Lung (tissue), 12 donors: ENCODE data around the gene SLC32A1. TPM values are rescaled to one million over a fixed set of nuclear protein-coding genes. Genes with fewer than 3 reads are reported as not detected.
A peak's percentile ranks its signal among the peaks of the same experiment; 100 is the strongest.

Experiments
- ATAC-seq: fragments of 200-7000 bp; cut with Tn5 transposase; one replicate; pipeline ENCODE4 v1.9.1; 2020; ENCODE audit warnings: moderate number of reproducible peaks; ENCODE audit not compliant: insufficient read depth, low FRiP score
- DNase-seq, 3 donors: peaks; one replicate each; pipeline ENCODE4 v3.0.0-alpha.2; 2013 to 2017
- H3K27ac ChIP-seq, 2 donors: one replicate each; pipeline ENCODE4 v1.5.1; 2013; ENCODE audit warnings: mild to moderate bottlenecking in 2 of 2, moderate library complexity in 2 of 2, control low read depth in 1 of 2, inconsistent platforms in 1 of 2, low read depth in 1 of 2, low read length in 1 of 2
- H3K27me3 ChIP-seq, 3 donors: one replicate each; pipeline ENCODE4 v1.5.1; 2013; ENCODE audit warnings: low read length in 2 of 3; ENCODE audit not compliant: control insufficient read depth in 3 of 3, insufficient read depth in 3 of 3
- H3K36me3 ChIP-seq, 4 donors: one replicate each; pipeline ENCODE4 v1.5.1; 2013; ENCODE audit warnings: low read length in 4 of 4, mild to moderate bottlenecking in 1 of 4, moderate library complexity in 1 of 4; ENCODE audit not compliant: control insufficient read depth in 4 of 4, insufficient read depth in 4 of 4
- H3K4me1 ChIP-seq, 5 donors: one replicate each; pipeline ENCODE4 v1.5.1; 2013; ENCODE audit warnings: low read length in 5 of 5, mild to moderate bottlenecking in 2 of 5, moderate library complexity in 1 of 5; ENCODE audit not compliant: control insufficient read depth in 5 of 5, insufficient read depth in 5 of 5
- H3K4me3 ChIP-seq: one replicate; pipeline ENCODE4 v1.5.1; 2013; ENCODE audit warnings: mild to moderate bottlenecking, control low read depth, moderate library complexity
- H3K9ac ChIP-seq, 2 donors: one replicate each; pipeline ENCODE4 v1.5.1; 2013; ENCODE audit warnings: low read length in 2 of 2, control low read depth in 1 of 2; ENCODE audit not compliant: insufficient read depth in 1 of 2
- H3K9me3 ChIP-seq, 4 donors: one replicate each; pipeline ENCODE4 v1.5.1; 2013; ENCODE audit warnings: low read length in 3 of 4, mild to moderate bottlenecking in 1 of 4, moderate library complexity in 1 of 4; ENCODE audit not compliant: control insufficient read depth in 4 of 4, insufficient read depth in 3 of 4
- CTCF ChIP-seq: IDR thresholded peaks from 2 replicates; pipeline ENCODE4 v1.5.1; 2012; ENCODE audit warnings: mild to moderate bottlenecking; ENCODE audit errors: control extremely low read depth, extremely low read depth
- WGBS, 2 donors: extraction: QIAGEN DNeasy Blood & Tissue Kit; methylation state at CpG; one replicate each; pipeline ENCODE4 v1.1.7; 2013; 5-methylcytosine and 5-hydroxymethylcytosine counted together
- polyA plus RNA-seq, 2 donors: library from polyadenylated mRNA; stranded (reverse); fragments of 200-250 nt; gene quantifications; one replicate each; pipeline ENCODE4 v1.2.1, GENCODE V29; 2013
- total RNA-seq, 2 donors: library from RNA; depleted of rRNA in 1 of 2; stranded (reverse); fragments of >200 nt in 1 of 2; gene quantifications; one replicate each; pipeline ENCODE4 v1.2.1, GENCODE V29; 2014 to 2021
- donor health status: control.
- donor health status: control.
- donor health status: Bipolar disorder and iron deficiency.
- donor health status: healthy.
- donor health status: DM: yes; HTN: yes; CAD: no.

The SLC32A1 gene
- total and polyA plus RNA-seq, 4 donors: not detected

GRCh38 chr20:38748861-38749149 is 24.5 kb downstream of the SLC32A1 start:
- Histone ChIP-seq H3K9ac (peak overlapping the region; percentile 43 to 52), H3K27ac (peak overlapping the region; percentile 58 to 97), H3K36me3 (peaks cover 0 to 10% (median 5%) of the 10 kb centered on the region in 4 donors), H3K4me3 (peak overlapping the region; percentile 99), H3K9me3 (no peaks in the 10 kb centered on the region), H3K27me3 (peaks cover 0 to 3% (median 0%) of the 10 kb centered on the region in 3 donors), H3K4me1 (peaks cover 0 to 15% (median 4%) of the 10 kb centered on the region in 5 donors)
- TF ChIP-seq CTCF: no peak
- peak; percentile 32 for ATAC-seq
- DNase-seq: peak in 1 of 3 donors; percentile 15
- 2% methylated on average over 10 of the region's 10 CpGs for WGBS, 2 donors

DNA sequence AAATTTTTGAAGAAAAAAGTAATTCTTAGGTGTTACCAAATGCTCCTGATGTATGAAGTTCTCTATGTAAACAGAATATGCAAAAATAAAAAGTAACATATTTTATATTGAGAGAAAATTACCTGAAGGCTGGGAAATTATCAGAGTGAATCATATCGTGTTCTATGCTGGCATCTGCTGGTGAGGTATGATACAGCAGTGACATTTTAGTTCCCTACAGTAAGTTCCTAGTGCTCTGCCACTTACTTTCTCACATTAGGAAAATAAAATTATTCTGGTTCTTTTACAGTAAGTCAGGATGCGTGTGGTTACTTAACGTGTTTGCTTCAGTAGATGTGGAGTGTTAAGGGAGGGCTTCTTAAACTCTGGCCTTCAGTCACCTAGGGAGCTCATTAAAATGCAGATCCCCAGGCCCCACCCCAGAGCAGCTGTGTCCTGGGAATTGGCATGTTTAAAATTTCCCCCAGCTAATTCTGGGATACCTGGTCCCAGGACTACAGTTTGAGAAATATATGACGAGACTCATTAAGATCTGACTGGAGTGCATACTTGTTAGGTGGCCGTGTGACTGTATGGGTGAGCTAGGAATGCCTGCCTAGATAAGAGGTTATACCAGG is 27.2 kb downstream of the SLC32A1 start:
- H3K27ac ChIP-seq: no peak overlapping the region
- peaks cover 0 to 15% (median 4%) of the 10 kb centered on the region in 5 donors for H3K4me1 ChIP-seq
- 57 to 61% methylated on average over 5 of the region's 5 CpGs for WGBS, 2 donors
- DNase-seq: peak in 2 of 3 donors; percentile 44 to 57
- no peak overlapping the region for H3K4me3 ChIP-seq
- peak; percentile 53 for TF ChIP-seq CTCF
- H3K36me3 ChIP-seq: peaks cover 14 to 21% (median 16%) of the 10 kb centered on the region in 4 donors
- H3K9ac ChIP-seq: peak overlapping the region in 1 of 2 donors; percentile 38
- H3K27me3 ChIP-seq: no peaks in the 10 kb centered on the region
- H3K9me3 ChIP-seq: no peaks in the 10 kb centered on the region
- ATAC-seq: no peak

DNA sequence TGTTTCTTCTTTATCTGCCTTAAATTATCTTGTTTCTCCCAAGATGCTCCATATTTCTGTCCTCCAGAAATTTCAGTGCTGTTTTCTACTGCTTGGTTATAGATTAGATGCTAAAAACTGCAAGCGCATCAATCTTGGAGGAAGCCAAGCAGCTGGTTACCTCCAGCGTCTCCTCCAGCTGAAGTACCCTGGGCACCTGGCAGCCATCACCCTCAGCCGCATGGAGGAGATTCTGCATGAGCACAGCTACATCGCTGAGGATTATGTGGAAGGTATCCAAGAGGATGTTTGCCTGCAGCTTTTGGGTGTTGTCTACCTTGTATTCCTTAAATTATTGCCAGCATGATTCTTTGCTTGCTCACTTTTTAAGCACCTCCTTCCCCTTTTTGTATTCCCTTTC is 27.7 kb downstream of the SLC32A1 start:
- no peak overlapping the region for H3K4me3 ChIP-seq
- H3K9me3 ChIP-seq: no peaks in the 10 kb centered on the region
- 88 to 94% methylated on average over 4 of the region's 4 CpGs for WGBS, 2 donors
- no peaks in the 10 kb centered on the region for H3K27me3 ChIP-seq
- H3K27ac ChIP-seq: no peak overlapping the region
- peaks cover 0 to 15% (median 4%) of the 10 kb centered on the region in 5 donors for H3K4me1 ChIP-seq
- peaks cover 14 to 21% (median 16%) of the 10 kb centered on the region in 4 donors for H3K36me3 ChIP-seq
- ATAC-seq: no peak
- H3K9ac ChIP-seq: no peak overlapping the region
- no peak for DNase-seq
- no peak for TF ChIP-seq CTCF

DNA sequence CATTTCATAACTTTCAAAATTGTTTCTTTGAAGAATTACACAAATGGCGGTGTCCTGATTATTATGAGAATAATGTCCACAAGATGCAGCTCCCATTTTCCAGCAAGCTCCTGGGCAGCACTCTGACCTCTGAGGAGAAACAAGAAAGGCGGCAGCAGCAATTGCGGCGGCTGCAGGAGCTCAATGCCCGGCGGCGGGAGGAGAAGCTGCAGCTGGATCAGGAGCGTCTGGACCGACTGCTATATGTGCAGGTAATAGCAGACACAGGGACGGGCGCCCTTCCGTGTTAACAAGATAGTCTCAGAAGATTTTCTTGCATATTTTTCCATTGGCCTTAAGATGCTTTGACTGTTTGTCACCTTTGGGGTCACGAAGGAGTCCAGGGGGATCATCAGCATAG is 30.6 kb downstream of the SLC32A1 start:
- no peak overlapping the region for H3K4me3 ChIP-seq
- no peak overlapping the region for H3K9ac ChIP-seq
- peaks cover 18 to 28% (median 20%) of the 10 kb centered on the region in 4 donors for H3K36me3 ChIP-seq
- no peaks in the 10 kb centered on the region for H3K9me3 ChIP-seq
- ATAC-seq (no peak), DNase-seq (no peak)
- no peak overlapping the region for H3K27ac ChIP-seq
- 90 to 98% methylated on average over 13 of the region's 13 CpGs for WGBS, 2 donors
- TF ChIP-seq CTCF: no peak
- H3K27me3 ChIP-seq: no peaks in the 10 kb centered on the region
- H3K4me1 ChIP-seq: peaks cover 0 to 1% (median 0%) of the 10 kb centered on the region in 5 donors
